HG03432 (cell line): Measurements from ENCODE around the gene ZNRF4.

Experiments
- ATAC-seq: cut with Tn5 transposase; IDR thresholded peaks from one replicate; pipeline ENCODE4 v1.9.1; 2021; ENCODE audit warnings: mild to moderate bottlenecking, moderate library complexity; ENCODE audit not compliant: unreplicated experiment

ZNRF4 gene

GRCh38 chr19:5440299-5440698 lies 14.9 kb upstream of the ZNRF4 start:
- no peak for ATAC-seq

GRCh38 chr19:5443723-5444122 lies 11.5 kb upstream of the ZNRF4 start:
- no peak for ATAC-seq

GRCh38 chr19:5444431-5444830 lies 10.8 kb upstream of the ZNRF4 start:
- no peak for ATAC-seq

GRCh38 chr19:5445071-5445470 lies 10.1 kb upstream of the ZNRF4 start:
- ATAC-seq: no peak

- ATAC-seq: no peak
These were observed 9.6 kb upstream of the ZNRF4 start for GRCh38 chr19:5445561-5446055.

- no peak for ATAC-seq
These were observed 7.4 kb upstream of the ZNRF4 start for GRCh38 chr19:5447700-5448311.

- ATAC-seq: no peak
These were observed 6.8 kb upstream of the ZNRF4 start for GRCh38 chr19:5448374-5448773.

GRCh38 chr19:5450482-5451126 lies 4.6 kb upstream of the ZNRF4 start:
- ATAC-seq: no peak

GRCh38 chr19:5451494-5451893 lies 3.7 kb upstream of the ZNRF4 start:
- no peak for ATAC-seq

GRCh38 chr19:5452594-5453565 lies 2.3 kb upstream of the ZNRF4 start:
- no peak for ATAC-seq

- ATAC-seq: no peak
These were observed 474 bp upstream of the ZNRF4 start for GRCh38 chr19:5454743-5455142.

- ATAC-seq: no peak
These were observed 1.1 kb downstream of the ZNRF4 start for GRCh38 chr19:5456130-5456840.

GRCh38 chr19:5456841-5457200 lies 1.6 kb downstream of the ZNRF4 start:
- no peak for ATAC-seq

GRCh38 chr19:5457709-5458108 lies 2.5 kb downstream of the ZNRF4 start:
- no peak for ATAC-seq

- no peak for ATAC-seq
These were observed 3.2 kb downstream of the ZNRF4 start for GRCh38 chr19:5458420-5458819.

GRCh38 chr19:5459360-5459759 lies 4.1 kb downstream of the ZNRF4 start:
- ATAC-seq: no peak

GRCh38 chr19:5460748-5461147 lies 5.5 kb downstream of the ZNRF4 start:
- no peak for ATAC-seq

- ATAC-seq: no peak
These were observed 8.7 kb downstream of the ZNRF4 start for GRCh38 chr19:5463959-5464358.

GRCh38 chr19:5466072-5466471 lies 10.9 kb downstream of the ZNRF4 start:
- ATAC-seq: no peak

- no peak for ATAC-seq
These were observed 11.6 kb downstream of the ZNRF4 start for GRCh38 chr19:5466814-5467291.

- no peak for ATAC-seq
These were observed 15.1 kb downstream of the ZNRF4 start for GRCh38 chr19:5470264-5470671.
